ENCODE results near the gene RFESD.
"Not testable (repeated sequence)": the region's sequence is repeated elsewhere in the genome, so short reads cannot be mapped to it uniquely, and the experiment has no call there.

The RFESD gene

GRCh38 chr5:95667678-95668077 lies 21.1 kb downstream of the RFESD start:
- DNase-seq: no peak

- DNase-seq: no peak
These were observed 21.6 kb downstream of the RFESD start for GRCh38 chr5:95668216-95668615.

- no peak for DNase-seq
These were observed 22.2 kb downstream of the RFESD start for GRCh38 chr5:95668728-95669127.

- no peak for DNase-seq
These were observed 23.0 kb downstream of the RFESD start for GRCh38 chr5:95669540-95669939.

GRCh38 chr5:95669985-95670384 lies 23.4 kb downstream of the RFESD start:
- no peak for DNase-seq

- no peak for DNase-seq
These were observed 24.0 kb downstream of the RFESD start for GRCh38 chr5:95670568-95670967.

- DNase-seq: no peak
These were observed 25.2 kb downstream of the RFESD start for GRCh38 chr5:95671826-95672225.

- DNase-seq: no peak
These were observed 26.1 kb downstream of the RFESD start for GRCh38 chr5:95672641-95673040.

GRCh38 chr5:95673081-95673480 lies 26.5 kb downstream of the RFESD start:
- no peak for DNase-seq

- DNase-seq: no peak
These were observed 36.3 kb downstream of the RFESD start, which contains the start of gene SPATA9 for GRCh38 chr5:95682891-95683290. Gene SPATA9, minus strand, starts transcription at chr5:95682991. Its CDS starts 137 bp downstream, at chr5:95682854.

- DNase-seq: no peak
These were observed 37.8 kb downstream of the RFESD start for GRCh38 chr5:95684361-95684760.

- DNase-seq: no peak
These were observed 40.1 kb downstream of the RFESD start for GRCh38 chr5:95686651-95687050.

GRCh38 chr5:95689680-95690079 lies 43.1 kb downstream of the RFESD start:
- DNase-seq: no peak

GRCh38 chr5:95690333-95690732 lies 43.8 kb downstream of the RFESD start:
- no peak for DNase-seq

- no peak for DNase-seq
These were observed 51.5 kb downstream of the RFESD start for GRCh38 chr5:95697781-95698681.

GRCh38 chr5:95699337-95699736 lies 52.8 kb downstream of the RFESD start:
- no peak for DNase-seq

GRCh38 chr5:95701074-95701473 lies 54.5 kb downstream of the RFESD start:
- DNase-seq: no peak

GRCh38 chr5:95704150-95704549 lies 57.6 kb downstream of the RFESD start:
- no peak for DNase-seq

- not testable (repeated sequence) for DNase-seq
These were observed 59.6 kb downstream of the RFESD start for GRCh38 chr5:95706196-95706595.

GRCh38 chr5:95707055-95707454 lies 60.5 kb downstream of the RFESD start:
- no peak for DNase-seq
